ENCODE data around the gene GASK1B. TPM values are rescaled to one million over a fixed set of nuclear protein-coding genes. Genes with fewer than 3 reads are reported as not detected.

Gene GASK1B
- total and polyA plus RNA-seq, 2 of the 13 experiments (the other 11 are each of a cell fraction or from before 2014, with no cell fraction given), result 29.1 to 40.4 TPM

DNA sequence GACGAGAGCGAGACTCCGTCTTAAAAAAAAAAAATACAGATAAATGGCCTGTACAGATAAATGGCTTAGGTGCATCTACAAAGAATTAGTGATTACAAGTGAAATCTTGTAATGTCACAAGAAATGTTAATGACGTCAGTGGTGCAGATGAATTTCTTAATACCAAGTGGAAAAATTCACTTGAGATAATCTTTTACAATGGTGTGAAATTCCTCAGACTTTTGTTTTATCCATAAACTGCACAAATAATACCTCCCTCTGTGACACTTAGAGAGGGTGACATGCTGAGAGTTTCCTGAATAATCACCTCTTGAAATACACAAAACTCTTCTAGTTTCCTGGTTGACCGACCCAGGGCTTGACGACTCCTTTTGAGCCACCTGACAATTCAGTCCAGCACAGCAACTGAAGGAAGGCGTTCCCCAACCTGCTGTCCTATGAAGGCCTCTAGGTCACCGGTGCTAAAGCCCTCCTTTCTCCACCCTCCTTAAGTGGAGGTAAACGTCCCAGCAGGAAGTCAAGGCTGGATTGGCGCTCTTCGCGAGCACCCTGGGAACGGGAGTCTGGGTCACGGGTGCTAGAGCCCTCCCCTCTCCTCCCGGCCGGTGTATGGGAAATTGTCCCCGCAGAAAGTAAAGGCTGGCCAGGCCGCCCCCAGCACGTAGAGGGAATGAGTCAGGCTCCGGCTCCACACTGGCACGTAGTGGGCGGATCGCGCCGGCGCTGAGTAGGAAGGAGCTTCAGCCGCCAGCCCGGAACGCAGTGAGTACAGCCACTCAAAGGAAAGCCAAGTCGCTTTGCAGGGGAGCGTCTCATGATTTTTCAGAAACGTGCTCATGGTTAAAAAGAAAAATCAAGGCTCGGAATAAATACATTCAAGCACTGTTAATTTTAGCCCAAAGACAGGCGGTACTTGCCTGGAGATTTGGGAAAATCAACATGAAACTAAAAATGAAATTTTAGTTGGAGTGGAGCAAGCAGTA is 37.3 kb upstream of the GASK1B start, which contains the start of gene TMEM144 (continued):
- TF ChIP-seq MYC (CRISPR knock-in tag; IDR thresholded peaks at IDR 0.05; ENCODE audit: borderline replicate concordance) (peak; percentile 63; the same call in 1 of the 2 replicates), GZF1 (CRISPR knock-in tag; IDR thresholded peaks at IDR 0.05) (no peak), KDM1A (CRISPR knock-in tag; IDR thresholded peaks at IDR 0.05) (no peak), ZNF850 (CRISPR knock-in tag; conservative IDR thresholded peaks at IDR 0.05) (no peak), ZMAT3 (CRISPR knock-in tag; conservative IDR thresholded peaks at IDR 0.05) (no peak), FOXA1 (IDR thresholded peaks at IDR 0.05) (no peak), FOXA1 (CRISPR knock-in tag; IDR thresholded peaks at IDR 0.05) (no peak), NONO (IDR thresholded peaks at IDR 0.05) (no peak), NONO (CRISPR knock-in tag; conservative IDR thresholded peaks at IDR 0.05) (no peak), ZNF180 (CRISPR knock-in tag; IDR thresholded peaks at IDR 0.05; ENCODE audit: borderline replicate concordance, low read depth) (no peak), NCOR1 (IDR thresholded peaks at IDR 0.05; ENCODE audit: borderline replicate concordance, low read length) (no peak), YY1 (IDR thresholded peaks at IDR 0.05; ENCODE audit: insufficient read depth, insufficient replicate concordance, low read depth, low read length) (no peak), RBM22 (optimal IDR thresholded peaks at IDR 0.05; ENCODE audit: low read length) (no peak), ZNF713 (CRISPR knock-in tag; IDR thresholded peaks at IDR 0.05) (no peak), KDM3A (CRISPR knock-in tag; IDR thresholded peaks at IDR 0.05; ENCODE audit: low read depth) (no peak), ZNF577 (CRISPR knock-in tag; IDR thresholded peaks at IDR 0.05; ENCODE audit: borderline replicate concordance, low read depth) (no peak), ZNF3 (CRISPR knock-in tag; IDR thresholded peaks at IDR 0.05) (no peak), ZNF800 (CRISPR knock-in tag; IDR thresholded peaks at IDR 0.05) (no peak; the same call in 1 of the 2 replicates), SNRNP70 (IDR thresholded peaks at IDR 0.05; ENCODE audit: low read depth, low read length) (no peak), SRSF9 (IDR thresholded peaks at IDR 0.05; ENCODE audit: borderline replicate concordance, insufficient read depth, low read depth, low read length, poor library complexity, severe bottlenecking) (no peak), ZNF552 (CRISPR knock-in tag; IDR thresholded peaks at IDR 0.05; ENCODE audit: borderline replicate concordance) (no peak), YEATS4 (CRISPR knock-in tag; IDR thresholded peaks at IDR 0.05; ENCODE audit: borderline replicate concordance) (no peak), THAP8 (CRISPR knock-in tag; IDR thresholded peaks at IDR 0.05; ENCODE audit: borderline replicate concordance) (no peak), ZNF652 (CRISPR knock-in tag; IDR thresholded peaks at IDR 0.05; ENCODE audit: borderline replicate concordance, low read depth) (no peak)
- TF ChIP-seq, protein P1, sequence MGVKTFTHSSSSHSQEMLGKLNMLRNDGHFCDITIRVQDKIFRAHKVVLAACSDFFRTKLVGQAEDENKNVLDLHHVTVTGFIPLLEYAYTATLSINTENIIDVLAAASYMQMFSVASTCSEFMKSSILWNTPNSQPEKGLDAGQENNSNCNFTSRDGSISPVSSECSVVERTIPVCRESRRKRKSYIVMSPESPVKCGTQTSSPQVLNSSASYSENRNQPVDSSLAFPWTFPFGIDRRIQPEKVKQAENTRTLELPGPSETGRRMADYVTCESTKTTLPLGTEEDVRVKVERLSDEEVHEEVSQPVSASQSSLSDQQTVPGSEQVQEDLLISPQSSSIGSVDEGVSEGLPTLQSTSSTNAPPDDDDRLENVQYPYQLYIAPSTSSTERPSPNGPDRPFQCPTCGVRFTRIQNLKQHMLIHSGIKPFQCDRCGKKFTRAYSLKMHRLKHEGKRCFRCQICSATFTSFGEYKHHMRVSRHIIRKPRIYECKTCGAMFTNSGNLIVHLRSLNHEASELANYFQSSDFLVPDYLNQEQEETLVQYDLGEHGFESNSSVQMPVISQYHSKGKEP (CRISPR knock-in tag; IDR thresholded peaks at IDR 0.05), result no peak
